PC-9 (cell line): ENCODE measurements around the gene PGGHG. TPM values are rescaled to one million over a fixed set of nuclear protein-coding genes. Genes with fewer than 3 reads are reported as not detected.

Experiments used
- BruUV-seq: library from RNA; stranded (reverse); fragments of 400-500 nt; replicated peaks from 2 replicates; lab custom pipeline; 2021; lab: Mats Ljungman, UMichigan
- CTCF ChIA-PET: fragments of 300-600 bp; sonication (Branson Sonifier 250); formaldehyde crosslinking; loops from one replicate; lab custom pipeline; 2022; ENCODE audit warnings: antibody characterized with exemption; lab: Charles Lee
- POLR2A ChIA-PET: fragments of 300-600 bp; sonication (Branson Sonifier 250); formaldehyde crosslinking; loops from one replicate; lab custom pipeline; 2022; ENCODE audit warnings: antibody characterized with exemption; ENCODE audit not compliant: unreplicated experiment; lab: Charles Lee
- DNase-seq, 2 experiments: peaks; one replicate each; pipeline versions ENCODE4 v3.0.0 to v3.0.0-alpha.2; 2015 to 2022; ENCODE audit warnings: mixed read lengths in 1 of 2
- H2AFZ ChIP-seq: fragments of 200-600 bp; sonication (generic); 2 replicates; pipeline ENCODE4 v1.8.1; 2017; ENCODE audit warnings: antibody characterized with exemption
- H3F3A ChIP-seq: fragments of 200-600 bp; sonication (generic); 2 replicates; pipeline ENCODE4 v1.8.1; 2017; ENCODE audit warnings: antibody characterized with exemption, mild to moderate bottlenecking, low read depth; ENCODE audit not compliant: insufficient read depth
- H3K27ac ChIP-seq: fragments of 200-600 bp; sonication (generic); 2 replicates; pipeline ENCODE4 v1.6.1; 2016; ENCODE audit warnings: mixed run types
- H3K27me3 ChIP-seq: fragments of 200-600 bp; sonication (generic); 2 replicates; pipeline ENCODE4 v1.6.1; 2016; ENCODE audit warnings: low read depth, mixed run types; ENCODE audit not compliant: insufficient read depth
- H3K36me3 ChIP-seq: fragments of 200-600 bp; sonication (generic); 2 replicates; pipeline ENCODE4 v1.6.1; 2016; ENCODE audit warnings: low read depth, mixed run types
- H3K4me1 ChIP-seq: fragments of 200-600 bp; sonication (generic); replicated peaks from 2 replicates; pipeline ENCODE4 v1.6.1; 2016; ENCODE audit warnings: mixed run types; ENCODE audit not compliant: insufficient read depth
- H3K4me2 ChIP-seq: fragments of 200-600 bp; sonication (generic); 2 replicates; pipeline ENCODE4 v1.6.1; 2017; ENCODE audit warnings: mixed run types
- H3K4me3 ChIP-seq: fragments of 200-600 bp; sonication (generic); 2 replicates; pipeline ENCODE4 v1.6.1; 2016; ENCODE audit warnings: mixed run types
- H3K79me2 ChIP-seq: fragments of 200-600 bp; sonication (generic); 2 replicates; pipeline ENCODE4 v1.6.1; 2017; ENCODE audit warnings: low read depth, mixed run types
- H3K9me2 ChIP-seq: fragments of 200-600 bp; sonication (generic); 2 replicates; pipeline ENCODE4 v1.8.1; 2017; ENCODE audit warnings: mild to moderate bottlenecking; ENCODE audit not compliant: insufficient read depth
- H3K9me3 ChIP-seq: fragments of 200-600 bp; sonication (generic); 2 replicates; pipeline ENCODE4 v1.8.1; 2016; ENCODE audit warnings: low read depth; ENCODE audit not compliant: insufficient read depth
- H4K20me1 ChIP-seq: fragments of 200-600 bp; sonication (generic); 2 replicates; pipeline ENCODE4 v1.8.1; 2017; ENCODE audit not compliant: insufficient read depth
- CTCF ChIP-seq: fragments of 200-600 bp; sonication (generic); conservative IDR thresholded peaks from 2 replicates; pipeline ENCODE4 v1.6.1; 2017; ENCODE audit warnings: mixed run types, antibody characterized with exemption, mild to moderate bottlenecking, moderate library complexity
- EZH2 ChIP-seq: fragments of 200-600 bp; sonication (generic); IDR thresholded peaks from 2 replicates; pipeline ENCODE4 v1.8.0; 2017; ENCODE audit warnings: antibody characterized with exemption, low read depth
- intact Hi-C: fragments of 100-400 bp; cut with micrococcal nuclease; formaldehyde crosslinking; loops from one replicate; pipeline ENCODE4 v1.10.0; 2022; ENCODE audit not compliant: unreplicated experiment
- total RNA-seq: library from RNA; stranded (reverse); gene quantifications from 2 replicates; pipeline ENCODE4 v1.2.3, GENCODE V29; 2021

Gene PGGHG
- total RNA-seq, 1 experiment from 2014 or later, result 68.6 TPM

GRCh38 chr11:270451-271318 lies 18.2 kb upstream of the PGGHG start:
- no peak overlapping the region for H3K4me2 ChIP-seq
- DNase-seq, result no peak
- no peak overlapping the region for H3K4me3 ChIP-seq
- H3K27me3 ChIP-seq, result no peaks in the 10 kb centered on the region
- H4K20me1 ChIP-seq, result no peaks in the 10 kb centered on the region
- no peaks in the 10 kb centered on the region for H3K9me3 ChIP-seq
- no peaks in the 10 kb centered on the region for H3K36me3 ChIP-seq
- intact Hi-C loops, result no loop called here
- no peaks in the 10 kb centered on the region for H3K4me1 ChIP-seq
- H3K79me2 ChIP-seq, result no peaks in the 10 kb centered on the region
- BruUV-seq, result no TSS peak
- H3K27ac ChIP-seq, result no peak overlapping the region
- no peak overlapping the region for H2AFZ ChIP-seq
- no peaks in the 10 kb centered on the region for H3K9me2 ChIP-seq
- no peak for TF ChIP-seq CTCF
- TF ChIP-seq EZH2, result no peak
- ChIA-PET POLR2A (no interaction called here), CTCF (no interaction called here)
- no peaks in the 10 kb centered on the region; the same call in 1 of the 2 replicates for H3F3A ChIP-seq

GRCh38 chr11:271319-271715 lies 17.6 kb upstream of the PGGHG start:
- Histone ChIP-seq H3K36me3 (no peaks in the 10 kb centered on the region), H4K20me1 (no peaks in the 10 kb centered on the region), H3K79me2 (no peaks in the 10 kb centered on the region), H3K4me3 (no peak overlapping the region), H3K4me2 (no peak overlapping the region), H3K9me2 (no peaks in the 10 kb centered on the region), H3K27me3 (no peaks in the 10 kb centered on the region), H2AFZ (no peak overlapping the region), H3K27ac (no peak overlapping the region), H3F3A (no peaks in the 10 kb centered on the region; the same call in 1 of the 2 replicates), H3K4me1 (no peaks in the 10 kb centered on the region), H3K9me3 (no peaks in the 10 kb centered on the region)
- TF ChIP-seq CTCF (no peak), EZH2 (no peak)
- ChIA-PET CTCF (no interaction called here), POLR2A (no interaction called here)
- no TSS peak for BruUV-seq
- intact Hi-C loops, result no loop called here
- no peak for DNase-seq

- Histone ChIP-seq H3K9me3 (no peaks in the 10 kb centered on the region), H3K36me3 (no peaks in the 10 kb centered on the region), H3K4me1 (no peaks in the 10 kb centered on the region), H3K9me2 (no peaks in the 10 kb centered on the region), H2AFZ (no peak overlapping the region), H3K79me2 (no peaks in the 10 kb centered on the region), H3K4me3 (no peak overlapping the region), H3K27ac (no peak overlapping the region), H4K20me1 (no peaks in the 10 kb centered on the region), H3F3A (no peaks in the 10 kb centered on the region), H3K4me2 (no peak overlapping the region), H3K27me3 (no peaks in the 10 kb centered on the region)
- intact Hi-C loops, result no loop called here
- ChIA-PET CTCF (no interaction called here), POLR2A (no interaction called here)
- DNase-seq, result no peak
- TF ChIP-seq EZH2 (no peak), CTCF (no peak)
- BruUV-seq, result no TSS peak
These were observed 16.6 kb upstream of the PGGHG start for GRCh38 chr11:272195-272930.
